SK-N-SH (cell line): ENCODE results near the gene LAMB1. TPM values are rescaled to one million over a fixed set of nuclear protein-coding genes. Genes with fewer than 3 reads are reported as not detected.

Experiments used
- CTCF ChIA-PET: fragments of 300-600, 350-600 bp; formaldehyde crosslinking; extraction: SDS; loops from one replicate; lab custom pipeline; 2021; lab: Yijun Ruan, JAX
- POLR2A ChIA-PET: fragments of 350-600 bp; sonication (Branson Sonifier 250); formaldehyde crosslinking; extraction: SDS; loops from one replicate; lab custom pipeline; 2020; ENCODE audit warnings: antibody characterized with exemption, inconsistent platforms; lab: Yijun Ruan, JAX
- DNase-seq: peaks from one replicate; pipeline ENCODE4 v3.0.0; 2012
- H2AFZ ChIP-seq: fragments of 200-600 bp; sonication (generic); 2 replicates; pipeline ENCODE4 v1.8.1; 2016; ENCODE audit warnings: antibody characterized with exemption, mild to moderate bottlenecking, low read depth
- H3F3A ChIP-seq: fragments of 200-600 bp; sonication (generic); replicated peaks from 2 replicates; pipeline ENCODE3; 2016; ENCODE audit warnings: antibody characterized with exemption, mild to moderate bottlenecking; ENCODE audit not compliant: insufficient read depth
- H3K27ac ChIP-seq, 2 experiments: fragments of 200-500 bp in 1 of 2; fragments of 200-600 bp in 1 of 2; sonication (Bioruptor generic) in 1 of 2; sonication (generic), shearing (Covaris generic) in 1 of 2; 2 replicates each; pipeline versions ENCODE4 v1.5.1 to v1.6.1; 2014 to 2016; ENCODE audit warnings: low read depth in 2 of 2, inconsistent platforms in 1 of 2, low read length in 1 of 2, mild to moderate bottlenecking in 1 of 2, mixed read lengths in 1 of 2
- H3K27me3 ChIP-seq: fragments of 200-600 bp; sonication (generic), shearing (Covaris generic); 2 replicates; pipeline ENCODE4 v1.6.1; 2016; ENCODE audit warnings: mixed run types; ENCODE audit not compliant: insufficient read depth
- H3K36me3 ChIP-seq, 2 experiments: fragments of 200-500 bp in 1 of 2; fragments of 200-600 bp in 1 of 2; sonication (Bioruptor generic) in 1 of 2; sonication (generic) in 1 of 2; replicated peaks in 1 of 2; 2 replicates each; pipeline versions ENCODE3 to v1.5.1; 2014 to 2016; ENCODE audit warnings: low read length in 1 of 2, mild to moderate bottlenecking in 1 of 2; ENCODE audit not compliant: insufficient read depth in 2 of 2, control insufficient read depth in 1 of 2
- H3K4me1 ChIP-seq, 2 experiments: fragments of 200-500 bp in 1 of 2; fragments of 200-600 bp in 1 of 2; sonication (Bioruptor generic) in 1 of 2; sonication (generic), shearing (Covaris generic) in 1 of 2; 2 replicates each; pipeline versions ENCODE4 v1.5.1 to v1.6.1; 2014 to 2016; ENCODE audit warnings: low read depth in 1 of 2, low read length in 1 of 2, mixed run types in 1 of 2; ENCODE audit not compliant: insufficient read depth in 2 of 2, control insufficient read depth in 1 of 2
- H3K4me2 ChIP-seq: fragments of 200-600 bp; sonication (generic), shearing (Covaris generic); 2 replicates; pipeline ENCODE4 v1.6.1; 2017; ENCODE audit warnings: mixed run types
- H3K4me3 ChIP-seq, 2 experiments: fragments of 200-500 bp in 1 of 2; fragments of 200-600 bp in 1 of 2; sonication (Bioruptor generic) in 1 of 2; sonication (generic), shearing (Covaris generic) in 1 of 2; 2 replicates each; pipeline versions ENCODE4 v1.5.1 to v1.8.1; 2014 to 2016; ENCODE audit warnings: low read depth in 2 of 2, inconsistent platforms in 1 of 2, low read length in 1 of 2, mild to moderate bottlenecking in 1 of 2, mixed read lengths in 1 of 2, moderate library complexity in 1 of 2
- H3K79me2 ChIP-seq: fragments of 200-600 bp; sonication (generic); 2 replicates; pipeline ENCODE4 v1.8.1; 2017; ENCODE audit warnings: mild to moderate bottlenecking; ENCODE audit not compliant: insufficient read depth
- H3K9ac ChIP-seq: fragments of 200-600 bp; sonication (generic); 2 replicates; pipeline ENCODE4 v1.6.1; 2017; ENCODE audit warnings: mixed run types
- H3K9me2 ChIP-seq: fragments of 200-600 bp; sonication (generic); 2 replicates; pipeline ENCODE4 v1.6.1; 2017; ENCODE audit warnings: mixed run types
- H3K9me3 ChIP-seq: fragments of 200-600 bp; sonication (generic); 2 replicates; pipeline ENCODE4 v1.6.1; 2017; ENCODE audit warnings: mixed run types, mild to moderate bottlenecking, moderate library complexity
- H4K20me1 ChIP-seq: fragments of 200-600 bp; sonication (generic); 2 replicates; pipeline ENCODE4 v1.6.1; 2017; ENCODE audit warnings: mild to moderate bottlenecking, mixed run types; ENCODE audit not compliant: insufficient read depth
- CHD2 ChIP-seq: fragments of 150-350 bp; IDR thresholded peaks from 2 replicates; pipeline ENCODE4 v1.6.1; 2018; ENCODE audit warnings: low read length; ENCODE audit not compliant: partially characterized antibody
- ELF1 ChIP-seq: IDR thresholded peaks from 2 replicates; pipeline ENCODE4 v1.4.0; 2012
- EZH2phosphoT487 ChIP-seq: fragments of 200-600 bp; sonication (generic); IDR thresholded peaks from 2 replicates; pipeline ENCODE4 v1.6.1; 2017; ENCODE audit warnings: low read depth, mixed run types, mild to moderate bottlenecking, antibody characterized with exemption, moderate library complexity, borderline replicate concordance
- FOSL2 ChIP-seq: IDR thresholded peaks from 2 replicates; pipeline ENCODE4 v1.4.0; 2012; ENCODE audit warnings: low read depth, mild to moderate bottlenecking, moderate library complexity, borderline replicate concordance
- FOXM1 ChIP-seq: IDR thresholded peaks from 2 replicates; pipeline ENCODE4 v1.4.0; 2012; ENCODE audit warnings: low read depth, mild to moderate bottlenecking
- MAX ChIP-seq: IDR thresholded peaks from 2 replicates; pipeline ENCODE4 v1.4.0; 2012; ENCODE audit warnings: low read depth
- MEF2A ChIP-seq: IDR thresholded peaks from 2 replicates; pipeline ENCODE4 v1.4.0; 2012; ENCODE audit warnings: low read depth, borderline replicate concordance
- MXI1 ChIP-seq: IDR thresholded peaks from 2 replicates; pipeline ENCODE4 v1.6.1; 2012; ENCODE audit warnings: mild to moderate bottlenecking, low read depth, low read length, improper control_type of control experiment
- NRF1 ChIP-seq: IDR thresholded peaks from 2 replicates; pipeline ENCODE4 v1.6.1; 2012; ENCODE audit warnings: low read depth, mild to moderate bottlenecking, low read length
- RAD21 ChIP-seq: IDR thresholded peaks from 2 replicates; pipeline ENCODE4 v1.6.1; 2012; ENCODE audit warnings: mild to moderate bottlenecking, low read length
- REST ChIP-seq: IDR thresholded peaks from 2 replicates; pipeline ENCODE4 v1.6.1; 2012; ENCODE audit warnings: mild to moderate bottlenecking, low read depth, low read length, moderate library complexity
- RFX5 ChIP-seq: IDR thresholded peaks from 2 replicates; pipeline ENCODE4 v1.6.1; 2012; ENCODE audit warnings: mild to moderate bottlenecking, improper control_type of control experiment, low read length
- SIN3A ChIP-seq: IDR thresholded peaks from 2 replicates; pipeline ENCODE4 v1.6.1; 2012; ENCODE audit warnings: low read depth, mild to moderate bottlenecking, low read length, moderate library complexity, borderline replicate concordance
- SMC3 ChIP-seq: IDR thresholded peaks from 2 replicates; pipeline ENCODE4 v1.6.1; 2012; ENCODE audit warnings: low read depth, low read length, improper control_type of control experiment
- TAF1 ChIP-seq: IDR thresholded peaks from 2 replicates; pipeline ENCODE4 v1.6.1; 2012; ENCODE audit warnings: low read depth, mild to moderate bottlenecking, low read length, moderate library complexity, borderline replicate concordance
- TCF12 ChIP-seq: IDR thresholded peaks from 2 replicates; pipeline ENCODE4 v1.4.0; 2012
- USF1 ChIP-seq: IDR thresholded peaks from 2 replicates; pipeline ENCODE4 v1.4.0; 2012; ENCODE audit warnings: low read depth, borderline replicate concordance
- YY1 ChIP-seq: IDR thresholded peaks from 2 replicates; pipeline ENCODE4 v1.4.0; 2012; ENCODE audit warnings: low read depth, mild to moderate bottlenecking
- ZBTB33 ChIP-seq: IDR thresholded peaks from 2 replicates; pipeline ENCODE4 v1.4.0; 2012; ENCODE audit warnings: low read depth, borderline replicate concordance
- WGBS: methylation state at CpG from one replicate; pipeline ENCODE4 v1.1.6; 2017; ENCODE audit warnings: low lambda C conversion rate; 5-methylcytosine and 5-hydroxymethylcytosine counted together
- polyA plus RNA-seq, 3 experiments: library from polyadenylated mRNA; depleted of rRNA; stranded (reverse); fragments of >200 nt; gene quantifications; 2 replicates each; pipeline ENCODE4 v1.2.3, GENCODE V29; 2012

Gene LAMB1
- polyA plus RNA-seq, 1 of the 3 experiments (the other 2 are of a cell fraction): 435 TPM

GRCh38 chr7:107982042-107982840, 20.7 kb downstream of the LAMB1 start:
- Histone ChIP-seq H3K9me2 (no peaks in the 10 kb centered on the region), H3K4me2 (no peak overlapping the region; the same call in 1 of the 2 replicates), H3K27ac (peak overlapping the region; percentile 11 to 64; a peak in 3 of 4 replicates), H3K4me1 (peaks cover 0 to 11% of the 10 kb centered on the region in 2 experiments; a peak in 3 of 4 replicates), H3K36me3 (peaks cover 86 to 95% of the 10 kb centered on the region in 2 experiments), H3K9ac (no peak overlapping the region), H3F3A (peaks cover 39% of the 10 kb centered on the region), H3K9me3 (no peaks in the 10 kb centered on the region)
- WGBS: 86% methylated on average over 9 of the region's 9 CpGs
- TF ChIP-seq USF1: no peak
- no peak for TF ChIP-seq REST
- TF ChIP-seq SMC3: no peak
- TF ChIP-seq, all 33 proteins: peak for 0
- Histone ChIP-seq H3K4me3 (no peak overlapping the region), H3K27me3 (no peaks in the 10 kb centered on the region), H3K79me2 (peaks cover 79% of the 10 kb centered on the region), H2AFZ (no peak overlapping the region), H4K20me1 (peaks cover 22% of the 10 kb centered on the region)
- POLR2A ChIA-PET: interaction anchor here (1.0 kb wide), 1 partner anchor 21 kb away, joined by 3 read pairs; the partner anchor contains the start of gene LAMB1
- no peak for DNase-seq
- CTCF ChIA-PET: interaction anchor here (1.0 to 4.0 kb wide), 16 partner anchors 9 to 163 kb away, joined by 3 to 33 read pairs (median 4); partner anchors contain the start of gene LAMB1

- Histone ChIP-seq H3K79me2 (peaks cover 71% of the 10 kb centered on the region), H3K9me2 (no peaks in the 10 kb centered on the region), H3F3A (peaks cover 39% of the 10 kb centered on the region), H3K9ac (no peak overlapping the region), H3K4me2 (no peak overlapping the region), H3K9me3 (no peaks in the 10 kb centered on the region), H3K36me3 (peaks cover 86 to 93% of the 10 kb centered on the region in 2 experiments), H4K20me1 (peaks cover 22% of the 10 kb centered on the region), H3K27me3 (no peaks in the 10 kb centered on the region), H3K4me1 (peaks cover 0 to 11% of the 10 kb centered on the region in 2 experiments; a peak in 3 of 4 replicates), H3K27ac (no peak overlapping the region; a peak in 1 of 4 replicates), H3K4me3 (no peak overlapping the region), H2AFZ (no peak overlapping the region)
- WGBS: 89% methylated on average over 4 of the region's 4 CpGs
- ChIA-PET POLR2A (no interaction called here), CTCF (interaction anchor here (2.0 to 4.0 kb wide), 5 partner anchors 9 to 164 kb away, joined by 6 to 33 read pairs (median 18); partner anchors contain the start of gene LAMB1)
- TF ChIP-seq FOSL2: no peak
- TF ChIP-seq RFX5: no peak
- TF ChIP-seq CHD2: no peak
- no peak for TF ChIP-seq TAF1
- no peak for TF ChIP-seq USF1
- no peak for TF ChIP-seq MAX
- no peak for TF ChIP-seq ELF1
- TF ChIP-seq RAD21: no peak
- TF ChIP-seq SMC3: no peak
- no peak for TF ChIP-seq TCF12
- no peak for TF ChIP-seq EZH2phosphoT487
- TF ChIP-seq FOXM1: no peak
- TF ChIP-seq NRF1: no peak
- no peak for TF ChIP-seq MXI1
- TF ChIP-seq YY1: no peak
- no peak for TF ChIP-seq SIN3A
- TF ChIP-seq MEF2A: no peak
- TF ChIP-seq ZBTB33: no peak
- DNase-seq: no peak
Measured at GRCh38 chr7:107981466-107981865, 21.5 kb downstream of the LAMB1 start.
